Motor neuron (in vitro differentiated cells): Measurements from ENCODE around the gene IL4R. TPM values are rescaled to one million over a fixed set of nuclear protein-coding genes. Genes with fewer than 3 reads are reported as not detected.
"Not testable (repeated sequence)": the region's sequence is repeated elsewhere in the genome, so short reads cannot be mapped to it uniquely, and the experiment has no call there.

ENCODE experiments used
- ATAC-seq, 8 experiments: fragments of 200-7000 bp; cut with Tn5 transposase; replicated peaks in 6 of 8; 2 replicates each; pipeline ENCODE4 v1.8.0; 2021; ENCODE audit warnings: mild to moderate bottlenecking in 8 of 8, moderate library complexity in 8 of 8
- H3K27ac ChIP-seq, 2 donors: fragments of 250-450 bp; sonication (Bioruptor Pico); 2 replicates each; pipeline ENCODE4 v1.9.0; 2021; ENCODE audit warnings: antibody characterized with exemption in 2 of 2, mild to moderate bottlenecking in 2 of 2, moderate library complexity in 1 of 2
- H3K4me1 ChIP-seq, 2 donors: fragments of 250-450 bp; sonication (Bioruptor Pico); replicated peaks in 1 of 2; 2 replicates each; pipeline ENCODE4 v1.6.1; 2021; ENCODE audit warnings: antibody characterized with exemption in 2 of 2, mild to moderate bottlenecking in 2 of 2, moderate library complexity in 1 of 2
- H3K4me3 ChIP-seq, 5 donors: fragments of 250-450 bp; sonication (Bioruptor Pico); 2 replicates each; pipeline ENCODE4 v1.9.0; 2021; ENCODE audit warnings: antibody characterized with exemption in 5 of 5, mild to moderate bottlenecking in 5 of 5, moderate library complexity in 4 of 5
- WGBS, 10 experiments: fragments of 450-650 bp; shearing (Covaris generic); methylation state at CpG; one replicate each; pipeline ENCODE4 v1.0.0; 2022; 5-methylcytosine and 5-hydroxymethylcytosine counted together
- in situ Hi-C, 9 experiments: fragments of 400-800 bp; cut with MboI; loops; one replicate each; pipeline ENCODE4 v1.15.0; 2021; ENCODE audit warnings: low sequenced_read_pairs in 9 of 9, low pct_unique_long_range_greater_than_20kb in 2 of 9; ENCODE audit not compliant: unreplicated experiment in 9 of 9
- total RNA-seq, 8 experiments: library from RNA; unstranded; fragments of 300-600 nt; gene quantifications; 2 replicates each; pipeline versions ENCODE4 v1.2.3 to v1.2.4, GENCODE V29; 2022

Gene IL4R
- total RNA-seq, 8 experiments from 2014 or later: 0.33 to 14.6 (median 4.3) TPM

GRCh38 chr16:27274424-27274874, 39.3 kb upstream of the IL4R start:
- ATAC-seq, H3K27ac ChIP-seq, H3K4me1 ChIP-seq, H3K4me3 ChIP-seq, in situ Hi-C loops: not testable (repeated sequence)
- WGBS, 10 experiments: 67 to 100% (median 90%) methylated on average over 1 to 5 of the region's 7 CpGs

DNA sequence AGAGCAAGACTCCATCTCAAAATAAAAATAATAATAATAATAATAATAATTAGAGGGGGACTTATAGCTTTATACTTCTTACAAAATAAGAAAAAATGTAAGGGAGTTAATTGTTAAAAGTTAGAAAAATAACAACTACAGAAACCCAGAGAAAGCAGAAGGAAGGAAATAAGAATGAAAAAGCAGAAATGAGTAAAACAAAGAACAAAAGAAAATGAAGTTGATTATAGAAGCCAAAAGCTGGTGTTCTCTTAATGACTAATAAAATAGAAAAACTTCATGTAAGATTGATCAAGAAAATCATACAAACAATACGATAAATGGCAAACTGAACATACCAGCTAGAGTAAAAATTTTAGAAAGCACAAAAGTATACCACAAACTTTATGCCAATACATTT, 38.4 kb upstream of the IL4R start:
- Histone ChIP-seq H3K4me1 (no peaks in the 10 kb centered on the region), H3K27ac (no peak overlapping the region), H3K4me3 (no peak overlapping the region)
- ATAC-seq: no peak
- WGBS, 10 experiments: 81 to 100% (median 95%) methylated on average over 1 of the region's 1 CpG; no CpG with 5 or more reads in 2 of the 10 experiments
- in situ Hi-C loops: no loop called here

GRCh38 chr16:27281243-27281642, 32.5 kb upstream of the IL4R start:
- in situ Hi-C loops: loop anchor here in 1 of 9 experiments (10.0 kb wide), 1 partner anchor 46 kb away; no protein-coding TSS in a partner anchor
- ATAC-seq: no peak
- no peak overlapping the region for H3K27ac ChIP-seq
- 60 to 85% (median 81%) methylated on average over 1 to 6 of the region's 7 CpGs for WGBS, 10 experiments
- H3K4me1 ChIP-seq: no peaks in the 10 kb centered on the region
- H3K4me3 ChIP-seq: no peak overlapping the region

- Histone ChIP-seq H3K4me3 (no peak overlapping the region), H3K27ac (no peak overlapping the region), H3K4me1 (no peaks in the 10 kb centered on the region)
- no peak for ATAC-seq
- 57 to 100% (median 80%) methylated on average over 1 to 5 of the region's 7 CpGs; no CpG with 5 or more reads in 6 of the 10 experiments for WGBS, 10 experiments
- in situ Hi-C loops: loop anchor here in 1 of 9 experiments (10.0 kb wide), 1 partner anchor 50 kb away; no protein-coding TSS in a partner anchor
These were observed 28.7 kb upstream of the IL4R start for GRCh38 chr16:27284865-27285675.

DNA sequence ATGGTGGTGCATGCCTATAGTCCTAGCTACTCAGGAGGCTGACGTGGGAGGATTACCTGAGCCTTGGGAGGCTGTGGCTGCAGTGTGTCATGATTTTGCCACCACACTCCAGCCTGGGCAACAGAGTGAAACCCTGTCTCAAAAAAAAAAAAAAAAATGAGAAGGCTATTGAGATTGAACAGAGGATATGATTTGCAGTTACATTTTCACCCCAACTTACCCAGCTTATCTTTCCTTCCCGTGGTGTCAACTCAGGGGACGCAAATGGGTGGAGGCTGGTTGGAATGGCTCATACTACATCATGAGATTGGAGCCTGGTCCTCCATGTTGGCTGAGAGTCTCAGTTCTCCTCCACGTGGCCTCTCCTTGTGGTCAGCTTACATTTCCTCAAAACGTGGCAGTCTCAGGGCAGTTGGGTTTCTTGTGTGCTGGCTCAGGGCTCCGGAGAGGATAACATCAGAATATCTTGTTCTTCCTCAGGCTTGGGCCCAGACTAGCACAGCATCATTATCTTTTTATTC, 28.0 kb upstream of the IL4R start:
- no peak for ATAC-seq
- Histone ChIP-seq H3K4me1 (no peaks in the 10 kb centered on the region), H3K27ac (no peak overlapping the region), H3K4me3 (no peak overlapping the region)
- in situ Hi-C loops: loop anchor here in 1 of 9 experiments (10.0 kb wide), 1 partner anchor 51 kb away; no protein-coding TSS in a partner anchor
- 26 to 100% (median 89%) methylated on average over 1 to 5 of the region's 6 CpGs; no CpG with 5 or more reads in 3 of the 10 experiments for WGBS, 10 experiments

- peak in 1 of 8 experiments; percentile 29 for ATAC-seq
- WGBS, 10 experiments: 0 to 91% (median 33%) methylated on average over 1 to 4 of the region's 4 CpGs; no CpG with 5 or more reads in 4 of the 10 experiments
- no peak overlapping the region for H3K27ac ChIP-seq
- no peak overlapping the region for H3K4me3 ChIP-seq
- H3K4me1 ChIP-seq: no peaks in the 10 kb centered on the region
- in situ Hi-C loops: loop anchor here in 1 of 9 experiments (10.0 kb wide), 1 partner anchor 52 kb away; no protein-coding TSS in a partner anchor
These were observed 27.3 kb upstream of the IL4R start for GRCh38 chr16:27286451-27286850.

DNA sequence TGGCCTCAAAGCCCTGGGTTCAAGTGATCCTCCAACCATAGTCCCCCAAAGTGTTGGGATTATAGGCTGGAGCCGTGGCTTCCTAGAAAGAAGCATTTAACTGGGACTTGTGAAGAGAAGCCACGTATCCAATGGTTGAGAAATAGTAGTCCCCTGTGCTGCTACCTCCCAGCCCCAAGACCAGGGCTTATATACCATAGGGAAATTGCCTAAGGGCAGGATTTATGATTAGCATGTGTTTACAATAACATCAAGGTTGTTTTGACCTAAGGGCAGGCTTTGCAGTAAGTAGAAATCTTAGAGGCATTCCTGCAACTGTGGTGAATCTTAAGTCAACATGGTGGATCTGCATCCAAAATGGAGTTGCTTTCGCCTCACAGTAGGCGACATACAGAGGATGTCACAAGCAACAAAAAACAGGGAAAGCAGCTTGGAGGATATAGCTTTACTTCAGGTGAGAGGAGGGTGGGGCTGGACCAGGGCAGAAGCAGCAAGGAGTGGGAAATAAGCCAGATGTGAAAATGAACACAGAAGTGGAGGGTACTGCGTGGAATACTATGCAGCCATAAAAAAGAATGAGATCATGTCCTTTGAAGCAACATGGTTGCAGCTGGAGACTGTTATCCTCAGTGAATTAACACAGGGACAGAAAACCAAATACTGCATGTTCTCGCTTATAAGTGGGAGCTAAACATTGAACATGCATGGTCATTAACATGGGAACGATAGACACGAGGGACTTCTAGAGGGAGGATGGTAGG, 26.5 kb upstream of the IL4R start:
- 88 to 100% (median 92%) methylated on average over 2 to 8 of the region's 8 CpGs for WGBS, 10 experiments
- no peak overlapping the region for H3K27ac ChIP-seq
- in situ Hi-C loops: loop anchor here in 1 of 9 experiments (10.0 kb wide), 1 partner anchor 52 kb away; no protein-coding TSS in a partner anchor
- H3K4me1 ChIP-seq: no peaks in the 10 kb centered on the region
- no peak overlapping the region for H3K4me3 ChIP-seq
- ATAC-seq: no peak

DNA sequence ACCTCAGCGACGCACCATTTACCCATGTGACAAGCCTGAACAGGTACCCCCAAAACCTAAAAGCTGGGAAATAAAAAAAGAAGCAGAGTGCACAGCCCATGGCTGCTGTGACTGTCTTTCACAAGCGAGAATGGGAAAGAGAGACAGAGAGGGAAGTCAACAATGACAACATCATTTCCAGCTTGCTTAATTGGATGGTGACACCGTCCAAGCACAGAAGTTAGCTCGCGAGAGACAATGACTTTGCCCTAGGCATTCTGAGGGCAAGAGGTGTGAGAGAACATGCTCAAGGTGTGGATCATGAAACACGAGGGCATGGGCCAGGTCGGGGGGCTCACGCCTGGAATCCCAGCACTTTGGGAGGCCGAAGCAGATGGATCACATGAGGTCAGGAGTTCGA, 25.9 kb upstream of the IL4R start:
- H3K27ac ChIP-seq: no peak overlapping the region

GRCh38 chr16:27288313-27288712, 25.5 kb upstream of the IL4R start:
- not testable (repeated sequence) for H3K4me1 ChIP-seq, ATAC-seq, H3K4me3 ChIP-seq, H3K27ac ChIP-seq
- in situ Hi-C loops: loop anchor here in 1 of 9 experiments (10.0 kb wide), 1 partner anchor 54 kb away; no protein-coding TSS in a partner anchor
- WGBS, 10 experiments: 90 to 100% (median 98%) methylated on average over 1 to 5 of the region's 6 CpGs; no CpG with 5 or more reads in 4 of the 10 experiments

More for the DNA sequence above, 25.9 kb upstream of the IL4R start:
- 82 to 100% (median 100%) methylated on average over 1 to 6 of the region's 11 CpGs for WGBS, 10 experiments
- in situ Hi-C loops: loop anchor here in 1 of 9 experiments (10.0 kb wide), 1 partner anchor 53 kb away; no protein-coding TSS in a partner anchor
- no peak for ATAC-seq
- Histone ChIP-seq H3K4me1 (no peaks in the 10 kb centered on the region), H3K4me3 (no peak overlapping the region)

DNA sequence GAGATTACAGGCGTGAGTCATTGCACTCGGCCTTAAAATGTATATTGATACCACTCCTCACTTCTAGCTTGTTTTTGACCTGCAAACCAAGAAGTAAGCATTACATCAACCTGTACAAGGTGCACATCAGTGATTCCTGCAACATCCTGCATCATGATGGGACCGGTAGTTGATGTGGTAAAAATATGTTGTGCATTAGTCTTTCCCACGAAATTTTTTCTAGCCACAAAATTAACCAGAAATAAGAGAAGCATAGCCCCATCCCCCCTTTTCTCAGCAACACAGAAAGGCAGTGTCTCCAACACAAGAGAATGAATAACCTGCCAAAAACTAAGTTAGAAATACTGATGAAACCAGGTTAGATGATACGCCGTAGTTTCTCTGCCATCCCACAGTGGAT, 24.1 kb upstream of the IL4R start:
- no peaks in the 10 kb centered on the region for H3K4me1 ChIP-seq
- no peak overlapping the region for H3K4me3 ChIP-seq
- 54 to 100% (median 79%) methylated on average over 1 to 6 of the region's 6 CpGs; no CpG with 5 or more reads in 1 of the 10 experiments for WGBS, 10 experiments
- no peak overlapping the region for H3K27ac ChIP-seq
- ATAC-seq: no peak
- in situ Hi-C loops: loop anchor here in 2 of 9 experiments (10.0 kb wide), 2 partner anchors 55 to 65 kb away; no protein-coding TSS in a partner anchor

- no peak overlapping the region for H3K4me3 ChIP-seq
- no peaks in the 10 kb centered on the region for H3K4me1 ChIP-seq
- in situ Hi-C loops: loop anchor here in 1 of 9 experiments (10.0 kb wide), 1 partner anchor 64 kb away; no protein-coding TSS in a partner anchor
- ATAC-seq: no peak
- no peak overlapping the region for H3K27ac ChIP-seq
These were observed 23.2 kb upstream of the IL4R start for GRCh38 chr16:27290562-27290961.

DNA sequence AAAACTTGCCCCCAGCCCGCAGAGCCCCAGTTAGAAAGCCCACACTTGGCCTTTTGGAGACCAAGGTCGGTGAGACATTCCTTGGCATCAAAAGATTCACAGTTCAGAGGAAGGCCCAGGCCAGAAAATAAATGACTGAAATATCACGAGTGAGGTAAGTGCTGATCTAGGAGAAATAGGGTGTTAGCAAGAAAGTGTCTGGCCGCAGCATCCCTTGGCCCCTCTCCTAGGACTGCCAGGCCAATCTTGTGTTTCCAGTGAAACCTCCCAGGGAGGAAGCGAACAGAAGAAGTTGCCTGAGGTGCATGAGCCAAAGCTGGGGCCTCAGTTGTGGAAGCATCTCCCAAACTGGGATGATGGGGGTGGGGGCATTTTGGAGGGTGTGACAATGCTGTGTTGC, 22.7 kb upstream of the IL4R start:
- no peak overlapping the region for H3K27ac ChIP-seq
- no peak for ATAC-seq
- WGBS, 10 experiments: 36 to 78% (median 53%) methylated on average over 1 to 5 of the region's 5 CpGs; no CpG with 5 or more reads in 4 of the 10 experiments
- in situ Hi-C loops: loop anchor here in 1 of 9 experiments (10.0 kb wide), 1 partner anchor 64 kb away; no protein-coding TSS in a partner anchor
- H3K4me1 ChIP-seq: no peaks in the 10 kb centered on the region
- no peak overlapping the region for H3K4me3 ChIP-seq
